PFSK-1 (cell line): Measurements from ENCODE around the gene GPBP1.

Source experiments
- POLR2AphosphoS5 ChIP-seq: IDR thresholded peaks from 2 replicates; pipeline ENCODE4 v1.6.1; 2012; ENCODE audit warnings: low read depth, mild to moderate bottlenecking, control low read depth, low read length, moderate library complexity
- REST ChIP-seq, 2 experiments: IDR thresholded peaks; 2 replicates each; pipeline versions ENCODE4 v1.6.1 to v1.8.0; 2011 to 2012; ENCODE audit warnings: low read depth in 2 of 2, low read length in 2 of 2, control low read depth in 1 of 2, inconsistent platforms in 1 of 2, mild to moderate bottlenecking in 1 of 2, moderate library complexity in 1 of 2; ENCODE audit not compliant: insufficient read depth in 1 of 2

GRCh38 chr5:57202811-57203210 is 29.0 kb downstream of the GPBP1 start:
- TF ChIP-seq REST (IDR thresholded peaks at IDR 0.05; ENCODE audit: insufficient read depth in 1 of 2, low read depth in 2 of 2, low read length in 2 of 2) (no peak), POLR2AphosphoS5 (no peak)
